Measurements from ENCODE around the gene CTR9.

The CTR9 gene

GRCh38 chr11:10750838-10751580, at the start of gene CTR9:
CTR9 (plus strand) TSS chr11:10751246; CDS start chr11:10751413, 167 bp downstream.
- peak; percentile 79 to 87 (median 86) for DNase-seq

DNA sequence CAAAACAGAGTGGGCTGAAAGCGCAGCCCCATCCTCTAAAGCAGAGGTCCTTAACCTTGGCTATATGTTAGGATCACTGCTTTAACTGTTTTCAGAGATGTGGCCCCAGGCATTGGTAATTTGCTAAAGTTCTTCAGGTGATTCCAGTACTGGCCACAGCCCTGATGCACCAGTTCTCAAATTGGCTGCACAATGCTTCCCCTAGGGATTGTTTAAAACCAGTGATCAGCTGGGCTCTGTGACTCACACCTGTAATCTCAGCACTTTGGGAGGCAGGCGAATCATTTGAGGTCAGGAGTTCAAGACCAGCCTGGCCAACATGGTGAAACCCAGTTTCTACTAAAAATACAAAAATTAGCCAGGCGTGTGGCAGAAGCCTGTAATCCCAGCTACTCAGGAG, 49.1 kb upstream of the CTR9 start:
- no peak for DNase-seq

DNA sequence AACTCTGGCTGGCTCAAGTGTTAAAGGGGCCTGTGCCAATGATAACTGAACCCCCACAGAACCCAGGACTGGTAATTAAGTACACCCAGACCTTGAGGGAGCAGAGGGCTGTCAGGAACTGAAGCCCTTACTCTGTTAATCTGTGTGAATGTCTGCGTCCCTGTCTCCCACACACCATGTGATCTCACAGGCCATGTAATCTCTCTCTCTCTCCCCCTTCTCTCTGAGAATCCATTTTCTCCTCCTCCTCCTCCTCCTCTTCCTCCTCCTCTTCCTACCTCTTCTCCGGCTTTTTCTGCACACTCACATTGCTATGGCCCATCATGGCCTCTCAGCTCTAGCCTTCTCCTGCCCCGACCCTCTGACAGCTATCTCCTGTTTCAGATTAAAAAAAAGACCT, 42.9 kb upstream of the CTR9 start:
- no peak for DNase-seq

GRCh38 chr11:10709299-10710086, 41.6 kb upstream of the CTR9 start:
- no peak for DNase-seq

DNA sequence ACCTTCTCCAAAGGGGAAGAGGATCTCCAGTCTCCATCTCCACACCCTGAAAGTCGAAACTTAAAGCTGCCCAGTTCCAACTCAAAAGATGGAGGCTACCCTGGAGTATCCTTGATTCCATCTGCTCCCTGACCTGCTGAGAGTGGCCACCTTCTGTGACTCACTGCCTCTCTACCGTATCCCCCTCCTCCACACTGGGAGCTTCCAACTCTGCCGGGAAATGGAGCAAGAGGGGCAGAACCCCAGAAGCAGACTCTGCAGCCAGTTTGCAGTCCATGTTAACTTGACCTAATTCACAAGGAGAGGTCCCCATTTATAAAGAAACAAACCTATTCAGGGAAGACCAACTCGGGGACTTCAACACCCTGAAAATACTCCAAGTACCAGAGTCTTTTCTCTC, 35.5 kb upstream of the CTR9 start:
- no peak for DNase-seq

DNA sequence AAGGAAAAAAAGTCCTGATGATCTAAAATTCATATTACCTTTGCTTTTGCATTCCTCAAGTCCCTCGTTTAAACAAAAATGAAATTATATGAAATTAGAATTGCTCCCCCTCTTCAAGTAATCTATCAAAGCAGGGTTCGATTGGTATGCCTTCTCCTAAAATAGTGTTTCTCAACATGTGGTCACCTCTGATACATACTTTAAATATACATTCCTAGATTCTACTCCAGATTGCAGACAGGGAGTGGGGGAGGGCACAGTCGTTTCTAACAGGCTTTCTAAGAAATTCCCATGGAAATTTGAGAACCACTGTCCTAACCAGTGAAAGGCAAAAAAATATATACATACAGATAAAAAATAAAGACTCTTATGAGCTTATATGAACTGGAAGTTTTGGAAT, 34.9 kb upstream of the CTR9 start:
- DNase-seq = no peak

DNA sequence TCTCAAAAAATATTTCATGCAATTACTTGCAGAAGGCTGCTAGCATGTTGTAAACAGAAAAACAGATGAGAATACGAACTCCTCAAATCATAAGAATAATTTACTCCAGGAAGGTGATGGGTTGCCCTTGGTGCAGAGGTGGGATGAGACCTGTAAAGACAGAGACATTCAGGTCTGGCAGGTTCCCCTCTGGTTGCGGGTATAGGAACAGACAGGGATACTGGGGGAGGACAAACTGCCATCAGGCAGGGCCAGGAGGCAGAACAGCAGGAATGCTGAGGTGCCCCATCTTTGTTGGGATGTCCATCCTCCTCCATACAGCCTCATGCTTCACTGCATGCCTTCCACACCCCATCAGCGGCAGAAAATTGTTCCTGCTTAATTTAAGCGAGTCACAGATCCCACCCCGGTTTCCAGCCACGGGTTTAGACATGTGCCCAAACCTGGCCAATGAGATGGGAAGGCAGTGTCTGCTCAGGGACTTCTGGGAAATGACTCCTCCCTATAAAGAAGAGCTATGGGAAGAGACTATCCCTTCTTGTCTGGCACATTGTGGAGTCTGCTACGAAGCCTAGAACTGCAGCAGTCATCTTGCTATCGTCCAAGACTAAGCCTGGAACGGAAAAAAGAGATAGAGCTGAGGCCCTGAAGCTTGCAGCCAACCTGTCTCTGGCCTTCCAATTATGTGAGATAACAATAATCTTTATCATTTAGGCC, 34.3 kb upstream of the CTR9 start:
- no peak for DNase-seq

GRCh38 chr11:10719616-10720015, 31.4 kb upstream of the CTR9 start:
- DNase-seq = no peak

GRCh38 chr11:10720881-10721376, 30.1 kb upstream of the CTR9 start:
- no peak for DNase-seq

GRCh38 chr11:10722307-10722706, 28.7 kb upstream of the CTR9 start:
- no peak for DNase-seq

DNA sequence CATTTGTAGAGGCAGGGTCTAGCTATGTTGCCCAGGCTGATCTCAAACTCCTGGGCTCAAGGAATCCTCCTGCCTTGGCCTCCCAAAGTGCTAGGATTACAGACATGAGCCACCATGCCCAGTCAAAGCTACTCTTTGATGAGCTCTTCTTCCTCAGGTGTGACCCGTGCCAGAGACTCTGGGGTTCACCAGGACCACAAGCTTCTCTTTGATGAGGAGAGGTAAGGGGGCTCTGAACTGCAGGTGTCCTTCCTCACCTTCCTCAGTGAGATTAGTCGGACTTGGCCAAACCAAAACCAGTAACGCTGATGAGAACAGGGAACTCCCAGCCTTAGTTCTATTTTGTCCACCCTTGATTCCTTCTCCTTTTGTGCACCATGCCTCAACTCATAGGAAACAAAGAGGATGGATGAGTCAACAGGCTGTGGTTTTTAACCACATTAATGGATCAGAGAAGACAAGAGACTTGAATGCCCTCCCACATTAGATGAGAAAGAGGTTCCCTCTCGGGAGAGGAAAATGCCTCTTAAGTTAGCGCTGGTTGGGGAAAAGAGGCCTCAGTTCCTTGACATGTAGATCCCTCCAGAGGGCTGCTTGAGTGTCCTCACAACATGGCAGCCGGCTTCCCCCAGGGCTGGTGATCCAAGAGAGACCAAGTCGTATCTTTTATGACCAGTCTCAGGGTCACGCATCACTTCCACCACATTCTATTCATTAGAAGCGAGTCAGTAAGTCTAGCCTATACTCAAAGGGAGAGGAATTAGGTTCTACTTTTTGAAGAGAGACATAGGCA, 25.7 kb upstream of the CTR9 start:
- DNase-seq = peak in 2 of 6 experiments; percentile 8 to 16

GRCh38 chr11:10725907-10726253, 25.2 kb upstream of the CTR9 start:
- DNase-seq = no peak

DNA sequence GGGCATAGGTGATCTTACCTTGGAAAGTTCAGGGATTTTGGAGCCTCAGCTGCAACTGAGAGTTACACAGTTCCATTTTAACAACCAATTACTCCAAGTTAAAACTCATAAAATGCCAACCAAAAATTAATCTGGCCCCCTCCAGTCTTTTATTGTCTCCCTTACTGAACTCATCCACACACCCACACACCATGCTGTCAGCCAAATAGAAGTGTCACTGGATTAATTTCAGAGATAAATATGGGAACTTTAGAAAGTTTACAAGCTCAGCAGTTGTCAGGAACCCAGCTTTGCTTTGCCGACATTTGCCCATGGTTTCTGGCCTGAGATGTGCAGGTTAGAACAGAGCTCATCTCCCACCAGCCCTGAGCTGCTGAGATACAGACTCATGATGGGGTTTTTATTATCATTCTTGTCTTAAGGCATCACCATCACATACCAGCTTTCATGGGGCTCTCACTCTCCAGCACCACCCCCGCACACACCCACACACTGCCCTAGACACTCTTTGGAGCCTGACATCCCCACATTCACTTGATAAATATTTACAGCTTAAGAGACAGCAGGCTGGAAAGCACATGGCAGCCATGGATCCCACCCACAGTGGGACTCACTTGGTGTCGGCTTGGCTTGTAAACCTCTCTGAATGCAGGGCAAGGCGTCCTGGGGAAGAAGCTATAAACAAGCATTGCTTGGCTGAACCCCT, 23.7 kb upstream of the CTR9 start:
- no peak for DNase-seq

DNA sequence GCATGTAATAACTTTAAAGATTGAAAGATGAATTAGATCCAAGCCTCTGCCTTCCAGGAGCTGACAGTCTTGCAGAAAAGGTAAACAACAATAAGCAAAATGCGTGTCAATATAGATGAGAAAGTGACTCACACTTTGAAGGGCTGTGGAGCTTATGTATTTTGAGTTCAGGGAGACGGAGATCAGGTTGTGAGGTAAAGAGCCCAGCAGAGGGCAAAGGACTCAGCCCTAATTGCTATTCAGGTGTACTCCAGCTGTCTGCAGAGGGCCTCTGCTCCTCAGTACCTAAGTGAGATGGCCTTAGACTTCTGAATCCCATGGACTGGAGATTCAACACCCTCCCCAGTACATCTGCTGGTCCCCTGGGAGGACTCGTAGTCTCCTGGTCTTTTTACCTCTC, 22.9 kb upstream of the CTR9 start:
- no peak for DNase-seq

DNA sequence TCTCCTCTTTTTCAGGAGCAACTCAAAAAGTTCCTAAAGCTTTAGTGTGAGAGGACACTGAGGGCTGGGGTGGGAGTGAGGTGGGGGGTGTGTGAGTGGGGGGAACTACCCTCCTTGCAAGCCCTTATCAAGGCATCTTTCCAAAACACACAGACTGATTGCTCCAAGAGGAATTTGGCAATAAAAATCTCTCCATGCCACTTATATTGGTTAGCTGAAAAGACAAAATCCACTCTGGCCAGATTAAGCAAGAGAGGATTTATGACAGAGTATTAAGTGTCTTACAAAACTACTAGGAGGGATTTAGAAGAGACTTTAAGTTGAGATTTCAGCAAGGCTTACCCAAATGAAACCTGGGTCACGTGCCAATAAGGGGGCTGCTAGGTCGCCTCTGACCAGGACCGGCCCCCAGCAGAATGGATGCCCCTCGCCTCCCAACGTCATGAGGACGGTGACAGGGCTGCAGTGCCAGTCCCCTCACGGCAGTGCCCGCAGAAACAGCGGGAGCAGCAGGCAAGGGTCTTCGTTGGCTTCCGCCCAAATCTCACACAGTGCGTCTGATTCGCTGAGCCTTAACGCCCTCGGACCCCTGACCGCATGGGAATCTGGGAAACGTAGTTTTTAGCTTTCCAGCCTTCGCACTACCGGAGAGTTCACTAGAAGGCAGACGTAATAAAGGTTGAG, 22.1 kb upstream of the CTR9 start:
- DNase-seq = no peak

DNA sequence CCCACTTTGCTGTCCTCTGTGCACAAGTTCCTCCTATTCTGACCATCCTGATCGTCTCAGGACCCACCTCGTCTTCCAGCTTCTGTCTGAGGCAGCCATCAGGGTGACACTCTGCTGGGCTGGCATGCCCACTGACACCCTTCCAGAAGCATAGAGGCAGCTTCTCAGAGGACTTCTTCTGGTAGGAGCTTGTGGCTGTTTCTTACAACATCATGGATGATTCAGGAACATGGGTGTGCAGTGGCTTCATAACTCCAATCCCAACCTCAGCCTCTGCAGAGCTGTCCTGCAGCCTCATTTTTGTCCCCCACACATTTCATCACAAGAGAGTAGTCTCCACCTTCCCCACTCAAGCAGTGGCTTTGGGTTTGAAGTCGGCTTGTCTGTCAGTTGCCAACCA, 20.9 kb upstream of the CTR9 start:
- no peak for DNase-seq

GRCh38 chr11:10731064-10731680, 19.9 kb upstream of the CTR9 start:
- no peak for DNase-seq

GRCh38 chr11:10735481-10736475, 15.3 kb upstream of the CTR9 start:
- peak; percentile 51 to 79 (median 76) for DNase-seq

GRCh38 chr11:10742460-10743208, 8.4 kb upstream of the CTR9 start:
- peak in 2 of 6 experiments; percentile 2 to 22 for DNase-seq
